HG02840 (cell line): ENCODE measurements around the gene PNKD.

Experiments
- ATAC-seq: cut with Tn5 transposase; IDR thresholded peaks from one replicate; pipeline ENCODE4 v1.9.1; 2021; ENCODE audit warnings: mild to moderate bottlenecking, moderate library complexity, moderate number of reproducible peaks; ENCODE audit not compliant: unreplicated experiment, low FRiP score

Gene PNKD

GRCh38 chr2:218394298-218395089, 124.2 kb downstream of the PNKD start:
- ATAC-seq = no peak

GRCh38 chr2:218395090-218395444, 124.7 kb downstream of the PNKD start:
- no peak for ATAC-seq

GRCh38 chr2:218395456-218395825, 125.1 kb downstream of the PNKD start:
- ATAC-seq = no peak

GRCh38 chr2:218395826-218396687, 125.7 kb downstream of the PNKD start:
- peak; percentile 38 for ATAC-seq
